ENCODE results near the gene VWA1.
A peak's percentile ranks its signal among the peaks of the same experiment; 100 is the strongest.
"Not testable (repeated sequence)": the region's sequence is repeated elsewhere in the genome, so short reads cannot be mapped to it uniquely, and the experiment has no call there.

The VWA1 gene

DNA sequence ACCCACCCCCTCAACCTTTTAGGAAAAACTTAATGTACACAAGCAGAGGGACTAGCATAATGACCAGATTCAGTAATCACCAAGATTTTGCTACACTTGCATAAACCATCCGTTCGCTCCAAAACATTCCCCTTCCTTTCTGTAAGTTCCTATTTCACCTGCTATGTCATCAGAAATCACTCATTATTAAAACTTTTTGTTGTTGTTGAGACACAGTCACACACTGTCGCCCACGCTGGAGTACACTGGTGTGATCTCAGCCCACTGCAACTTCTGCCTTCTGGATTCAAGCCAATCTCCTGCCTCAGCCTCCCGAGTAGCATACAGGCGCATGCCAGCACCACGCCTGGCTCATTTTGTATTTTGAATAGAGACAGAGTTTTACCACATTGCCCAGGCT lies 31.8 kb upstream of the VWA1 start:
- DNase-seq (ENCODE audit: low read depth in 3 of 3) = no peak

DNA sequence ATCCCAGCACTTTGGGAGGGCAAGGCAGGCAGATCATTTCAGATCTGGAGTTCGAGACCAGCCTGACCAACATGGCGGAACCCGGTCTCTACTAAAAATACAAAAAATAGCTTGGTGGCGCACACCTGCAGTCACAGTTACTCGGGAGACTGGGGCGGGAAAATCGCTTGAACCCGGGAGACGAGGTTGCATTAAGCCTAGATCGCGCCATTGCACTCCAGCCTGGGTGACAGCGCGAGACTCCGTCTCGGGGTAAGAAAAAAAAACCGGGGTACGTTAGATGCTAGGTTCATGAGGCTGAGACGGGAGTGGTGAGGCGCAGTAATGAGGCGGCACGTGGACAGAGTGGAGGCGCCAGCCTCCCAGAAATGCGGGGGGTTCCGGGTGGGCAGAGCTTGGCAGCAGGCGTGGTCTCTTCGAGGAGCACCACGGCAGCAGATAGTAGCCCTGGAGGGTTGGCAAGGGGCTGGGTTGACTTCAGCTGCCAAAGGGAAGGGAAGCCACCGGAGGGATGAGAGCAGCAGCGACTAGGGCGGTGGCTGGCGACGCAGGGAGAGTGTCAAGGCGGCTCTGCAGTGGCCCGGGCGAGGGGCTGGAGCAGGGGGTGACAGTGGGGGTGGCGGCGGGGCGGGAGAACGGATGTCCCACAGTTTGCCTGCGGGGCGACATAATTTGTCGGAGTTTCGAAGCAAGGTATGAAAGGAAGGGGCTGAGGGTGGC lies 29.2 kb upstream of the VWA1 start:
- no peak for DNase-seq (ENCODE audit: low read depth in 3 of 3)

DNA sequence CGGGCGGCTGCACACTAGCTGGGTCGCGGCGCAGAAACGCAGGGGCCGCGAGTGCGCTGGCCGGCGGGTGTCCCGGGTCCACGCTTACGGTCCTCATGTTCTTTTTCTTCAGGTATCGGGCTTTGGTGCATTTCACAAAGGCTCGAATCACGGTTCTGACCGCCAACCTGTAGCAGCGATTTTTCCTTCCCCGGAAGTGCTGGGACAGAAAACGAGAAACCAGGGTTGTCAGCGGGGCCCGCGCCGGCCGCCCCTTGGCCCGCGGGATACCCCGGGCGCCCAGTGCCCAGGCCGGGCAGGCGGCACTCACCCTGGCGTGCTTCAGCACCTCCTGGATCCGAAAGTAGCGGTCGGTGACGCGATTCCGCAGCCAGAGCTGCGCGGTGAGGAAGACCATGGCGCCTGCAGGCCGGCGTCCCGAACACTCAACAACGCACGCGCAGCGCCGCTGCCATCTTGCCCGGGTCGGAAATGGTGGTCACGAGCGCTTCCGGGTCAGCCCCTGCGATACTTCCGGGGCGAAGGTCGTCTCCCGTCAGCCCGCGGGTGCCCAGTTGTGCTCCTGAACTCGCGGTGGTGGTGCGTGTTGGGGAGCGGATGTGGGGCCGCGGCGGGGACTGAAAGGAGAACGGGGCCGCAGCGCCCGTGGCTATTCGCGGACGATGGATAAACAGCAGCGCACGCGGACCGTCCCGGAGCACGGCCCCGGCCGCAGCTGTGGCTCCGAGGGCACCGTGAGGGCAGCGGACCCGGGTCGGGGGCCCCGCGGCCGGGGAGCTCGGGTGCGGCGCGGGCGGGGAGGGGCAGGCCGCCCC lies 28.5 kb upstream of the VWA1 start, which contains the start of gene MRPL20:
Gene MRPL20, minus strand, starts transcription at position 473 of the 815 bp plus-strand sequence. Its CDS starts 76 bp downstream, at position 397.
- peak; percentile 87 to 92 (median 89) for DNase-seq (ENCODE audit: low read depth in 3 of 3)

DNA sequence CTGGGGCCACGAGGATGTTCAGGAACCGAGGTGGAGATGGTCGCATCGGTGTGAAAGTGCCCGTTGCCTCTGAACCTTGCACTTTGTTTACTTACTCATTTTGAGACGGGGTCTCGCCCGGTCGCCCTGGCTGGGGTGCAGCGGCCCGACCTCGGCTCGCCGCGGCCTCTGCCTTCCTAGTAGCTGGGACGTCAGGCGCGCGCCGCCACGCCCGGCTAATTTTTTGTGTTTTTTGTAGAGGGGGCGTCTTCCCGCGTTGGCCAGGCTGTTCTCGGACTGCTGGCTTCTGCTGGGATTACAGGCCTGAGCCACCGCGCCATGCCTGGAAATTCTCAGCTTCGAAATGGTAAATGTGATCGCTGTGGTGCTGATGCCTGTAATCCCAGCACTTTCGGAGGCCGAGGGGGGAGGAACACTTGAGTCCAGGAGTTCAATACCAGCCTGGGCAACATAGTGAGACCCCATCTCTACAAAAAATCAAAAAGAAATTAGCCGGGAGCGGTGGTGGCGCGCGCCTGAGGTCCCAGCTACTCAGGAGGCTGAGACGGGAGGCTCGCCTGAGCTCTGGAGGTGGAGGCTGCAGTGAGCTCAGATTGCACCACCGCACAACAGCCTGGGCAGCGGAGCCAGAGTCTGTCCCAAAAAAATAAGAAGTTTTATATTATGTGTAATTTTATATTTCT lies 27.7 kb upstream of the VWA1 start:
- DNase-seq (ENCODE audit: low read depth in 3 of 3) = no peak

DNA sequence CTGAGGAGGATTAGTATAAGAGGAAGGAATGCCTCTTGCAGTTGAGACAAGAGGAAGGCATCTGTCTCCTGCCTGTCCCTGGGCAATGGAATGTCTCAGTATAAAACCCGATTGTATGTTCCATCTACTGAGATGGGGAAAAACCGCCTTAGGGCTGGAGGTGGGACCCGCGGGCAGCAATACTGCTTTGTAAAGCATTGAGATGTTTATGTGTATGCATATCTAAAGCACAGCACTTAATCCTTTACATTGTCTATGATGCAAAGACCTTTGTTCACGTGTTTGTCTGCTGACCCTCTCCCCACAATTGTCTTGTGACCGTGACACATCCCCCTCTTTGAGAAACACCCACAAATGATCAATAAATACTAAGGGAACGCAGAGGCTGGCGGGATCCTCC lies 25.3 kb upstream of the VWA1 start:
- DNase-seq (ENCODE audit: low read depth in 3 of 3) = not testable (repeated sequence)

DNA sequence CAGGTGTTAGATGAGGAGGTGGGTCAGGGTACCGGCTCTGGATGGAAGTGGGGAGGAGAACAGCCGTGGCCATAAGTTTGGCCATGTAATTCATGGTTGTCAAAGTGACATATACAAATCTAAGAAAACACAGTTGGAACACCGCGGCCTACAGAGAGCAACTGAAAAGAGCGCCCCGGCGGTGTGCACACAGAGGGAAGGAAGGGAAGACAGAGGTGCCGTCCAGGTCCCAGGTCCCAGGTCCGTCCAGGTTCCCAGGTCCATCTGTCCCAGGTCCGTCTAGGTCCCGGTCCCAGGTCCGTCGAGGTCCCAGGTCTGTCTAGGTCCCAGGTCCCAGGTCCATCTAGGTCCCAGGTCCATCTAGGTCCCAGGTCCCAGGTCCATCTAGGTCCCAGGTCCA lies 23.9 kb upstream of the VWA1 start:
- DNase-seq (ENCODE audit: low read depth in 3 of 3) = no peak

DNA sequence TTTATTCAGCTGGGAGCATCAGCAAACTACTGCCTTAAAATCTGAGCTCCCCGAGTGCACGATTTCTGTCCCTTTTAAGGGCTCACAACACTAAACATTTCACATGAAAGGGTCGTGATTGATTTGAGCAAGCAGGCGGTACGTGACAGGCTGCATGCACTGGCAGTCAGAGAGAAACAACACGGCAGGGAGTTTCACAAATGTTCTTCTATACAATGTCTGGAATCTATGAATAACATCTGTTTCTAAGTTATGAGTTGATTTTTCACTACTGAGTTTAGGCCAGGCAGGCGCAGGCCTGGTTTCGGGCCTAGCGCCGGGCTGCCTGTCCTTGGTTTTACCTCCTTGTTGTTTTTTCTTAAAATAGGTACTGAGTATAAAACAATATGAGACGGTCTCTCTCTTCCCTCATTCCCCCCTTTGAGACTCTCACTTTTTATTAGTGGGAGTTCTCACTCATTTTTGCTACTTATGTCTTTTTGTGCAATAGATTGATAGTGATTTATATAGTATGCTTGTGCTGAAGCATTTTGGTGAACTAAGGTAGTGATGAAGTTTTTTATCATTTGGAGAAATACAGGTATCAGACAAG lies 23.1 kb upstream of the VWA1 start:
- not testable (repeated sequence) for DNase-seq (ENCODE audit: low read depth in 3 of 3)

DNA sequence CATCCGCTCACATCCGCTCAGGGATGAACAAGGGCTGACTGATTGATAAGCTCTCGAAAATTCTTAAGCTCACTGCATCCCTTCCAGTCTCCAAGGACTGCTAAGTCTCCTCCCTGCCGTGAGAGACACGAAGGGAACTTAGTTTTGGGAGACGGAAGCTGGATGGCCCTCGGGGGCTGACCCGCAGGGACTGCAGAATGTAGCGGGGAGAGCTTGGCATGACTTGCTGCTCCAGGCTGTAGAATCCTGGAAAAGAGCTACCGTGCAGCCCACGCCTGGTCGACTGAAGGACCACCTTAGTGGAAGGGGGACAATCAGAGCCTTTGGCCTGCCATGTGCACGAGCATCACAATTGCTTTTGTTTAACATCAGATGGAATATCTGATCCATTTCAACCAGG lies 19.7 kb upstream of the VWA1 start:
- DNase-seq (ENCODE audit: low read depth in 3 of 3) = no peak

DNA sequence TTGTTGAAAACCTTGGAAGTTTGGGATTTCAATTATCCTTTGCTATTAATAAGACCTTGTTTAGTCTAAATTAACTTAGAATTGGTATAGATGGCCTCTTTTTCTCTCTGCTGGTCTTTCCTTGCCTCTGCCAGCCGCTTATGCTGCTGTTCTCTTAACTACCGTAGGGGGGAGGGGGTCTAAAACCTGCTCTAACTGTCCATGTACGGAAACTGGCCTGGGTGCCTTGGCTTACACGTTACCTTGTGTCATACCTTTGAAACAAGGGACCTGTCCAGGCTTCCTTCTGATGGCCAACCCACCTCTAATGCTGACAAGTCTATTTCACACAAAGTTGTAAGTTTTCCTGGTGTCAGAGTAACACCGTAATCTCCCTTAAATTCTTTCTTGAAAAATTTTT lies 18.1 kb upstream of the VWA1 start:
- DNase-seq (ENCODE audit: low read depth in 3 of 3) = not testable (repeated sequence)

DNA sequence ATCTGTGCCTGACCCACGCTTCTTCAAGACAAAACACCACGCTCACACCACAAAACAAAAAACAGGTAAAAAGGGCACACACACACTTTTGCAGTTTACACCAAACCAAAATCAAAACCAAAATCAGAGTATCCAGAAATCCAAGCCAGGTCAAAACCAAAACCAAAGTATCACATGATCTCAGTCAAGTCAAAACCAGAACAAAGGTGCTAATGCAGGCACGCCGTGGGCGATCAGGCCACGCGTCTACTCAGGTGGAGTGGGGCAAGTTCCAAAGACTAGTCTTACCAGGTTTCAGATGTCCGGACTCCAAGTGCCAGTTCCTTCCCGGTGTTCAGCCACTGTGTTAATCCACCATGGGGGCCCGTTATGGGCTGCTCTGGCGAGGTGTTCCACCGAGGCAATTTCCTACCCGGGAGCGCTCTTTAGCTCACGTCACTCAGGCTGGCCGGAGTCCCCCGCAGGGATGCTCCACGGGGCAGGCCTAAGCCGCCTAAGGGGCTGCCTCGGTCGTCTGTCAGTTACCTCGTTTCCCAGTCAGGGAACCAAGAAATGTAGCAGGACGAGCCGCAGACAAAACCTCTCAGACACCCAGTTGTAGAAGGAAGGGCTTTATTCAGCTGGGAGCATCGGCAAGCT lies 17.5 kb upstream of the VWA1 start:
- DNase-seq (ENCODE audit: low read depth in 3 of 3) = not testable (repeated sequence)

DNA sequence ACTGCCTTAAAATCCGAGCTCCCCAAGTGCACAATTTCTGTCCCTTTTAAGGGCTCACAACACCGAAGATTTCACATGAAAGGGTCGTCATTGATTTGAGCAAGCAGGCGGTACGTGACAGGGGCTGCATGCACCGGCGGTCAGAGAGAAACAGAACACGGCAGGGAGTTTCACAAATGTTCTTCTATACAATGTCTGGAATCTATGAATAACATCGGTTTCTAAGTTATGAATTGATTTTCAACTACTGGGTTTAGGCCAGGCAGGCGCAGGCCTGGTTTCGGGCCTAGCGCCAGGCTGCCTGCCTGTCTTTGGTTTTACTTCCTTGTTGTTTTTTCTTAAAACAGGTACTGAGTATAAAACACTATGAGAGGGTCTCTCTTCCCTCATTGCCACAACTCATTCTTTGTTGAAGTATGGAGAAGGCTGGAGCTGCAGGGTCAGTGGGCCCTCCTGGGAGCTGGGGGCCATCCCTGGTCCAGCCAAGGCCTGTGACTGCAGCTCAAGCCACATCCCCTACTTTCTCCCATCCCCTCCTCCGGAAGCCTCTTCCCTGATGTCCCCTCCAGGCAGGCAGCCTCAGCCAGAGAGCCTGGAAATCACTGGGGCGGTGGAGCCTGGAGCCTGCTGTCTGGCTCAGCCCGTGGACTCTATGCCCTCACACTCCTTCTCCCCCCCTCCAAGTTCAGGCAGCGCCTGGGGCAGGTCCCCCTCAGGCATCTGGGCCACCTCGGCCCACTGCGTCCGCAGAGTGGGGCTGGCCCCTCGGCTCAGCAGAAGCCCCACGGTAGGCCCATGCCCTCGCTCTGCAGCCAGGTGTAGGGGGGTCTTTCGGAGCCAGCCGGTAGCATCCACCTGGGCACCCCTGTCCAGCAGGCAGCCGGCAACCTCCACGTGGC lies 16.8 kb upstream of the VWA1 start:
- no peak for DNase-seq (ENCODE audit: low read depth in 3 of 3)

DNA sequence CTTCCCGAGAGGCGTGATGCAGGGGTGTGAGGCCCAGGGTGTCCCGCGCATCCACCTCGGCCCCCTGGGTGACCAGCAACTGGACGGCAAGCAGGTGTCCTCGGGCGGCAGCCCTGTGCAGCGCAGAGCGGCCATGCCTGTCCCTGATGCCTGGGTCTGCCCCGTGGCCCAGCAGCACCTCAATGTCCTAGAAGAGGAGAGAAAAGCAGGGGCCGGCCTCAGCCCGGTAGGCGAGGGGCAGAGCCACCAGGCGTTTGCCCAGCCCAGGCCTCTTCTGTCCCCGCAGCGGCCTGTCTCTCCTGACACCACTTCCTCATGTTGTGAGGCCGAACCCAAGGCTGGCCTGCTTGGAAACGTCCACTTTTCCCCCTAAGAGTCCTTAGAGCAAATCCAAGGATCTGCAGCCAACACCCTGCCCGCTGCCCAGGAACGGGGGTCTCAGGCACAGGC lies 16.1 kb upstream of the VWA1 start:
- no peak for DNase-seq (ENCODE audit: low read depth in 3 of 3)

DNA sequence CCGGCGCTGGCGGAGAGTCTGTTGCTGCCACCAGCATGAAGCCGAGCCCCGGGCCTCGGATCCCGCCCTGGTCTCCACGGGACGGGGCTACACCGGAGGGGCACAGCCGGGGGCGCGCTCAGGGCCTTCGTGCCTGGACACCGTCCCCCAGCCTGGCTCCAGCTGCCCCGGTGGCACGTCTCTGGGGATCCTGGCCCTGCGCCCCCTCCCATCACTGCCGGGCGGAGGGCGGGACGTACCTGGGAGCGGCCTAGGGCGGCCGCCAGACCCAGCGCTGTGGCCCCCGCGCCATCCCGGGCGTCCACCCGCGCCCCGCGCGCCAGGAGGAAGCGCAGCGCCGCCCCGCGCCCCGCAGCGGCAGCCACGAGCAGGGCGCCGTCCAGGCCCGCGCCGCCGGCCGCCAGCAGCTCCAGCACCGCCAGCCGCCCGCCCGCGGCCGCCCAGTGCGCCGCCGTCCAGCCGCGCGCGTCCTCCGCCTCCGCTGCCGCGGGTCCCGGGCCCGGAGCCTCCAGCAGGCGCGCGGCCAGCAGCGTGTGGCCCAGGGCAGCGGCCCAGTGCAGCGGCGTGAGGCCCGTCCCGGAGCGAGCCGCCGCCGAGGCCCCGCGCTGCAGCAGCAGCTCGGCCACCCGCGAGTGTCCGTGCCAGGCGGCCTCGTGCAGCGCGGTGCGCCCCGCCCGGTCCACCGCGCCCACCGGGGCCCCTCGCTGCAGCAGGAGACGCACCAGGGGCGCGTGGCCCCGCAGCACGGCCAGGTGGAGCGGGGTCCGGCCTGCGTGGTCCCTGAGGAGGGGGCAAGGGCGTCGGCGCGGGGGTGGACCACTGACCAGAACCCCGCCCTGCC lies 15.5 kb upstream of the VWA1 start:
- DNase-seq (ENCODE audit: low read depth in 3 of 3) = no peak

DNA sequence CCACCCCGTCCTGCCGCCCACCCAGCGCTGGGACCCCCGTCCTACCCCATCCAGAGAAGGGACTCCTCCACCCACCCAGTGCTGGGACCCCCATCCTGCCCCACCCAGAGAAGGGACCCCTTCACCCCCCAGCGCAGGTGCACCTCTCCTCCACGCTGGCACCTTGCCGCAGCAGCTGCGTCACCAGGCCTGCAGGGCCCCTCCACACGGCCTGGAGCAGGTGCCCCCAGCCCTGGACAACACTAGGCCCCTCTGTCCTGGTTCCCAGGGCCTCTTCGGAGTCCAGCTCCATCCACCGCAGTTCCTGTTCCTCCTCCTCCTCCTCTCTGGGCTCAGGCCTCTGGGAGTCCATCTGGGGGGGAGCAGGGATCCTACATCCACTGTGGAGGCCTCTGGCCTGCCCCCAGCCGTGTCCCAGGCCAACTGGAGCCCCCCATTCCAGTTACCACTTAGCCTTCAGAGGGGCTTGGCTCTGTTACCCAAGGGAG lies 14.8 kb upstream of the VWA1 start:
- DNase-seq (ENCODE audit: low read depth in 3 of 3) = no peak

DNA sequence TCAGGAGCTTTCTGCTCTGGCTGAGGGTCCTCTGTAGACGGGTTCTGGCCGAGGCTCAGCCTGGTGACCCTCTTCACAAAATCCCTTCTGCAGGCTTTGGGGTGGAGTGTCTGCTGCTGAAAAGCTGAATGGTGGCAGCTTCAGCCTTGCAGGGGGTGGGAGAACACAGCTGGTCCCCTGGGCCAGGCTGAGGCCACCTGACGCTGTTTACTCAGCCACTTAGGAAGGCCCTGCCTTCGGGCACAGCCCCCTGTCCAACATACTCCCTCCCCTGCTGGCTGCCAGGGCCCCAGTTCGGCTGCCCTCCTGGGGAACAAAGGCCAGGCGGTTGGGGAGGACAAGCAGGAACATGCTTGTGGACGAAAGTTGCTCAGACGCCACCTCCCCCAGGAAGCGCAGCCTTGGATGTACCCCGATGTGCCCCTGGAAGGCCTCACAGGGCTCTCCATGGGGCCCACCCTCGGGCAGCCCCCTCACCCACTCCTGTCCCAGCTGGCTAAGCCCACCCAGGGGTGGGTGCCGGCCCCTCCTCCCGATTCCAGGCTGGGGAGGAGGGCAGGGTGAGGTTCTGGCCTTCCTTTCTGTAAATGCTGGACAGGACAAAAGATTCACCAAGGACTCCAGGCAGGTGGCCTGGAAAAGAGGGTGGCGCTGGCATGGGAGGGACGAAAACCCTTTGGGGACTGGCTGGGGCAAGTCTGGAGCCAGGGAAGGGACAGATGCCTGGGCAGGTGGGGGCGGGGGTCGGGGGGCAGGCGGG lies 14.2 kb upstream of the VWA1 start, which contains the start of gene ANKRD65:
Gene ANKRD65, minus strand, starts transcription at position 130 of the 760 bp plus-strand sequence. CDS start 271 bp downstream, outside the sequence.
- no peak for DNase-seq (ENCODE audit: low read depth in 3 of 3)

DNA sequence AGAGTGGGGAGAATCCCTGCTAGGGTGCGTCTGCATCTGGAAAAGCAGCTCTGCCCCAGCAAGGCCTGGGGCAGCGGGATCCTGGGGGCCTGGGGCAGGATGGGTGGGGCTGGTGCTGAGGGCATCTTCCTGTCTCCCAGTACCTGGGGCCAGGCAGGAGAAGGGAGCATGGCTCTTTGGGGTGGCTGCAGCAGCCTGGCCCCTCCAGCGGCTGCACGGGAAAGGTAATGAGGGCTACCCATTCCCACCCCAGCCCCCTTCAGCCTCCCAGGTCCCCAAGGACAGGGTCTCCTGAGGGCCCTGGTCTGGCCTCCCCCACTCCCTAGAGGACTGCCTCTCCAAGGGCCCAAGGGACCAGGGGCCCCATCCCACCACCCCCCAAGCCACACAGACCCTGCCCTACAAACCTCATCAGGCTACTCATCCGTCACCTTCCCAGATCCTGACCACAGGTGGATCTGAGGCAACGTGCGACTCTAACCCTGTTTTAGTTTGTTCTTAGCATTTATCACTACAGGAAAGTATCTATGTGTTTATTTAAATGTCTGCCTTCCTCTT lies 13.5 kb upstream of the VWA1 start:
- DNase-seq (ENCODE audit: low read depth in 3 of 3) = no peak

DNA sequence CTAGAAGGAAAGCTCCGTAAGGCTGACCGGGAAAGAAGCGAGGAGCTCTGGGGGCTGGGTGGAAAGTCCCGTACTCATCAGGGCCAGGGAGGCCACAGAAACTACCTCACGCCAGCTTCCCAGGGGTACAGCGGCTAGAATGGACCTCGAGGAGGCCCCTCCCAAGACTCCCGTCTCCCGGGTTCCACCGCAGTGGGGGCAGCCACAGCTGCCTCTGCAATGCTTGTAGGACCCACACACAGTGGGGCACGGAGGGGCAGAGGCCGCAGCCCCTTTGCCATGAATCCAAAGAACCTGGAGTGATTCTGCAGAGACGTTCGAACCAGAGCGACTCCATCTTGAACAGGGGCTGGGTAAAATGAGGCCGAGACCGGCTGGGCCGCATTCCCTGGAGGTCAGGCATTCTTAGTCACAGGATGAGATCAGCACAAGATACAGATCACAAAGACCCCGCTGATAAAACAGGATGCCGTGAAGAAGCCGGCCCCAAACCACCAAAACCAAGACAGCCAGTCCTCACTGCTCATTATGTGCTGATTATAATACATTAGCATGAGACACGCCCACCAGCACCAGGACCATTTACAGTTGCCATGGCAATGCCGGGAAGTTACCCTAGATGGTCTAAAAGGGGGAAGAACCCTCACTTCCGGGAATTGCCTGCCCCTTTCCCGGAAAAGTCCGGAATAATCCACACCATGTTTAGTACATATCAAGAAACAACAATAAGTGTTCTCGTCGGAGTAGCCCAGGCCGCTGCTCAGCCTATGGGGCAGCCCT lies 12.8 kb upstream of the VWA1 start:
- DNase-seq (ENCODE audit: low read depth in 3 of 3) = no peak

Data from stimulated activated CD4-positive, alpha-beta T cell treated with anti-CD3 and anti-CD28 coated beads, TNF-alpha, amount 100 ng/mL, for 4 hours (primary cell).